Measurements from ENCODE around the gene LMX1A. TPM values are rescaled to one million over a fixed set of nuclear protein-coding genes. Genes with fewer than 3 reads are reported as not detected.

The LMX1A gene
- total and polyA plus RNA-seq, 2 of the 13 experiments (the other 11 are each of a cell fraction or from before 2014, with no cell fraction given), result 0.07 TPM; not detected in 1

DNA sequence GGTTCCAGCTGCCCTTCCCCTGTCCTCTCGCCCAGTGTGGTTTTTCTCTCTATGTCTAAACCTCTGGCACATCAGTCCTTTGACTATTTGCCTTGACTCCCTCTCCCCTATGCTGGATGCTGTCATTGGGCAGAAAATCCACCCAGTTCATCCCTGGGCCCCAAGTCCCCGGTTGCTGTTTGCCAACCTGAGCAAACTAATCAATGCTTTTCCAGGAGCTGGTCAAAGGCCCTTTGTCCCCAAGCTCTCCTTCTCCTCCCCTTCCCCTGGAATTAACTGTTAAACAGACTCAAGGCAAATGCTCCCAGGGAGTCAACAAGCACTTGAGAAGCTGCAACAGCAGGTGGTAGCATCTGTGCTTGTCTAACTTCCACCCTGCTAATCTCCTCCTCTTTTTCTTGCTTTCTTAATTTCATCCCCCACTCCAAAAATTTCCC, 102.7 kb downstream of the LMX1A start (continued):
- TF ChIP-seq, protein P1, sequence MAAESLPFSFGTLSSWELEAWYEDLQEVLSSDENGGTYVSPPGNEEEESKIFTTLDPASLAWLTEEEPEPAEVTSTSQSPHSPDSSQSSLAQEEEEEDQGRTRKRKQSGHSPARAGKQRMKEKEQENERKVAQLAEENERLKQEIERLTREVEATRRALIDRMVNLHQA (CRISPR knock-in tag; IDR thresholded peaks at IDR 0.05), result no peak
- TF ChIP-seq ZNF883 (CRISPR knock-in tag; IDR thresholded peaks at IDR 0.05; ENCODE audit: not compliant biosample characterization) (no peak), WIZ (CRISPR knock-in tag; IDR thresholded peaks at IDR 0.05) (no peak), HNRNPUL1 (IDR thresholded peaks at IDR 0.05; ENCODE audit: low read depth, low read length) (no peak), JUN (CRISPR knock-in tag; IDR thresholded peaks at IDR 0.05) (no peak), GMEB1 (CRISPR knock-in tag; IDR thresholded peaks at IDR 0.05; ENCODE audit: borderline replicate concordance) (no peak), ZNF607 (CRISPR knock-in tag; IDR thresholded peaks at IDR 0.05; ENCODE audit: borderline replicate concordance) (no peak), TCF7L2 (IDR thresholded peaks at IDR 0.05; ENCODE audit: low read depth, low read length) (no peak), ARID2 (CRISPR knock-in tag; IDR thresholded peaks at IDR 0.05; ENCODE audit: borderline replicate concordance) (no peak), TAF15 (IDR thresholded peaks at IDR 0.05; ENCODE audit: low read depth, low read length, poor library complexity, severe bottlenecking) (no peak), MTF1 (CRISPR knock-in tag; IDR thresholded peaks at IDR 0.05) (no peak), MAFK (conservative IDR thresholded peaks at IDR 0.05 in 1 of 2, IDR thresholded peaks at IDR 0.05 in 1 of 2; ENCODE audit: low read length in 2 of 2) (no peak), RAD21 (CRISPR knock-in tag; IDR thresholded peaks at IDR 0.05) (no peak), ZNF75D (CRISPR knock-in tag; IDR thresholded peaks at IDR 0.05; ENCODE audit: borderline replicate concordance) (no peak), ZNF816 (CRISPR knock-in tag; IDR thresholded peaks at IDR 0.05; ENCODE audit: borderline replicate concordance) (0 out of 2 replicates have a peak, but pooled peaks have one; percentile 24), SKI (IDR thresholded peaks at IDR 0.05; ENCODE audit: partially characterized antibody) (no peak), CSRNP2 (CRISPR knock-in tag; conservative IDR thresholded peaks at IDR 0.05; ENCODE audit: low read depth) (no peak), THAP8 (CRISPR knock-in tag; IDR thresholded peaks at IDR 0.05; ENCODE audit: borderline replicate concordance) (no peak), POLR2AphosphoS2 (IDR thresholded peaks at IDR 0.05; ENCODE audit: low read depth, low read length) (no peak), ZFP90 (CRISPR knock-in tag; IDR thresholded peaks at IDR 0.05; ENCODE audit: borderline replicate concordance) (no peak)
- TF ChIP-seq, protein P2, sequence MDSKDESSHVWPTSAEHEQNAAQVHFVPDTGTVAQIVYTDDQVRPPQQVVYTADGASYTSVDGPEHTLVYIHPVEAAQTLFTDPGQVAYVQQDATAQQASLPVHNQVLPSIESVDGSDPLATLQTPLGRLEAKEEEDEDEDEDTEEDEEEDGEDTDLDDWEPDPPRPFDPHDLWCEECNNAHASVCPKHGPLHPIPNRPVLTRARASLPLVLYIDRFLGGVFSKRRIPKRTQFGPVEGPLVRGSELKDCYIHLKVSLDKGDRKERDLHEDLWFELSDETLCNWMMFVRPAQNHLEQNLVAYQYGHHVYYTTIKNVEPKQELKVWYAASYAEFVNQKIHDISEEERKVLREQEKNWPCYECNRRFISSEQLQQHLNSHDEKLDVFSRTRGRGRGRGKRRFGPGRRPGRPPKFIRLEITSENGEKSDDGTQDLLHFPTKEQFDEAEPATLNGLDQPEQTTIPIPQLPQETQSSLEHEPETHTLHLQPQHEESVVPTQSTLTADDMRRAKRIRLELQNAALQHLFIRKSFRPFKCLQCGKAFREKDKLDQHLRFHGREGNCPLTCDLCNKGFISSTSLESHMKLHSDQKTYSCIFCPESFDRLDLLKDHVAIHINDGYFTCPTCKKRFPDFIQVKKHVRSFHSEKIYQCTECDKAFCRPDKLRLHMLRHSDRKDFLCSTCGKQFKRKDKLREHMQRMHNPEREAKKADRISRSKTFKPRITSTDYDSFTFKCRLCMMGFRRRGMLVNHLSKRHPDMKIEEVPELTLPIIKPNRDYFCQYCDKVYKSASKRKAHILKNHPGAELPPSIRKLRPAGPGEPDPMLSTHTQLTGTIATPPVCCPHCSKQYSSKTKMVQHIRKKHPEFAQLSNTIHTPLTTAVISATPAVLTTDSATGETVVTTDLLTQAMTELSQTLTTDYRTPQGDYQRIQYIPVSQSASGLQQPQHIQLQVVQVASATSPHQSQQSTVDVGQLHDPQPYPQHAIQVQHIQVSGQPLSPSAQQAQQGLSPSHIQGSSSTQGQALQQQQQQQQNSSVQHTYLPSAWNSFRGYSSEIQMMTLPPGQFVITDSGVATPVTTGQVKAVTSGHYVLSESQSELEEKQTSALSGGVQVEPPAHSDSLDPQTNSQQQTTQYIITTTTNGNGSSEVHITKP (CRISPR knock-in tag; IDR thresholded peaks at IDR 0.05; ENCODE audit: low read depth), result no peak
- TF ChIP-seq, protein P3, sequence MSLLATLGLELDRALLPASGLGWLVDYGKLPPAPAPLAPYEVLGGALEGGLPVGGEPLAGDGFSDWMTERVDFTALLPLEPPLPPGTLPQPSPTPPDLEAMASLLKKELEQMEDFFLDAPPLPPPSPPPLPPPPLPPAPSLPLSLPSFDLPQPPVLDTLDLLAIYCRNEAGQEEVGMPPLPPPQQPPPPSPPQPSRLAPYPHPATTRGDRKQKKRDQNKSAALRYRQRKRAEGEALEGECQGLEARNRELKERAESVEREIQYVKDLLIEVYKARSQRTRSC (CRISPR knock-in tag; IDR thresholded peaks at IDR 0.05; ENCODE audit: low read depth), result no peak
